HCT116 (cell line): ENCODE results near the gene ARHGAP45. TPM values are rescaled to one million over a fixed set of nuclear protein-coding genes. Genes with fewer than 3 reads are reported as not detected.

Experiments
- ATAC-seq: fragments of 200-7000 bp; cut with Tn5 transposase; 2 replicates; pipeline ENCODE4 v1.9.1; 2020; ENCODE audit warnings: mild to moderate bottlenecking, moderate library complexity
- BruUV-seq: library from RNA; stranded (reverse); fragments of 400-500 nt; replicated peaks from 2 replicates; lab custom pipeline; 2021; lab: Mats Ljungman, UMichigan
- CTCF ChIA-PET: fragments of 300-600 bp; sonication (Branson Sonifier 250); formaldehyde crosslinking; loops from one replicate; lab custom pipeline; 2021; ENCODE audit warnings: antibody characterized with exemption; lab: Charles Lee
- POLR2A ChIA-PET: fragments of 300-600, 350-600 bp; sonication (Branson Sonifier 250); formaldehyde crosslinking; loops from one replicate; lab custom pipeline; 2021; ENCODE audit warnings: antibody characterized with exemption; lab: Charles Lee
- RAD21 ChIA-PET, 2 experiments: fragments of 300-600 bp; sonication (Branson Sonifier 250); formaldehyde crosslinking; loops; one replicate each; lab custom pipeline; 2023; ENCODE audit warnings: low total read pairs in 2 of 2; ENCODE audit not compliant: uncharacterized antibody in 2 of 2, unreplicated experiment in 2 of 2, low non-redundant PET in 1 of 2; lab: Charles Lee
- DNase-seq: peaks from one replicate; pipeline ENCODE4 v3.0.0-alpha.2; 2010; ENCODE audit warnings: low read depth, low spot score
- H2AFZ ChIP-seq: fragments of 200-600 bp; shearing (Covaris generic), sonication (generic); 2 replicates; pipeline ENCODE4 v1.6.1; 2017; ENCODE audit warnings: low read depth, mixed run types, mixed read lengths, antibody characterized with exemption, low read length; ENCODE audit not compliant: poor library complexity, severe bottlenecking
- H3K27ac ChIP-seq: 2 replicates; pipeline ENCODE4 v1.5.1; 2012; ENCODE audit warnings: low read depth, low read length
- H3K27me3 ChIP-seq: fragments of 200-600 bp; sonication (generic); 2 replicates; pipeline ENCODE4 v1.6.1; 2016; ENCODE audit warnings: mixed run types, low read length, mixed read lengths; ENCODE audit not compliant: insufficient read depth
- H3K36me3 ChIP-seq, 2 experiments: fragments of 200-500 bp in 1 of 2; fragments of 200-600 bp in 1 of 2; sonication (Bioruptor generic) in 1 of 2; sonication (generic) in 1 of 2; 2 replicates each; pipeline versions ENCODE4 v1.5.1 to v1.6.1; 2014 to 2016; ENCODE audit warnings: low read length in 2 of 2, inconsistent platforms in 1 of 2, mixed read lengths in 1 of 2, mixed run types in 1 of 2; ENCODE audit not compliant: insufficient read depth in 2 of 2, control insufficient read depth in 1 of 2
- H3K4me1 ChIP-seq, 2 experiments: fragments of 200-600 bp in 1 of 2; sonication (generic) in 1 of 2; 2 replicates each; pipeline versions ENCODE4 v1.5.1 to v1.6.1; 2012 to 2017; ENCODE audit warnings: low read length in 2 of 2, inconsistent platforms in 1 of 2, mild to moderate bottlenecking in 1 of 2, mixed read lengths in 1 of 2, mixed run types in 1 of 2, moderate library complexity in 1 of 2; ENCODE audit not compliant: insufficient read depth in 2 of 2, control insufficient read depth in 1 of 2
- H3K4me2 ChIP-seq: fragments of 200-600 bp; sonication (generic); 2 replicates; pipeline ENCODE4 v1.6.1; 2017; ENCODE audit warnings: mixed run types, low read length, mixed read lengths
- H3K4me3 ChIP-seq, 2 experiments: fragments of 200-600 bp in 1 of 2; sonication (generic) in 1 of 2; replicated peaks in 1 of 2; 2 replicates each; pipeline ENCODE4 v1.5.1; 2011 to 2016; ENCODE audit warnings: low read length in 2 of 2, control low read depth in 1 of 2, low read depth in 1 of 2, mild to moderate bottlenecking in 1 of 2, mixed read lengths in 1 of 2, mixed run types in 1 of 2
- H3K79me2 ChIP-seq: fragments of 200-600 bp; sonication (generic); 2 replicates; pipeline ENCODE4 v1.6.1; 2017; ENCODE audit warnings: mild to moderate bottlenecking, mixed run types, low read length, moderate library complexity, mixed read lengths; ENCODE audit not compliant: insufficient read depth
- H3K9ac ChIP-seq: fragments of 200-600 bp; sonication (generic); 2 replicates; pipeline ENCODE4 v1.6.1; 2016; ENCODE audit warnings: low read length, mixed read lengths
- H3K9me2 ChIP-seq: fragments of 200-600 bp; sonication (generic), shearing (Covaris generic); 2 replicates; pipeline ENCODE4 v1.6.1; 2017; ENCODE audit warnings: mixed run types, mild to moderate bottlenecking, moderate library complexity; ENCODE audit not compliant: insufficient read depth
- H3K9me3 ChIP-seq, 2 experiments: fragments of 200-500 bp in 1 of 2; fragments of 200-600 bp in 1 of 2; sonication (Bioruptor generic) in 1 of 2; sonication (generic) in 1 of 2; 2 replicates each; pipeline ENCODE4 v1.6.1; 2014 to 2017; ENCODE audit warnings: low read length in 2 of 2, mixed read lengths in 2 of 2, inconsistent platforms in 1 of 2, low read depth in 1 of 2, mild to moderate bottlenecking in 1 of 2, mixed run types in 1 of 2, moderate library complexity in 1 of 2; ENCODE audit not compliant: control insufficient read depth in 1 of 2, insufficient read depth in 1 of 2
- H4K20me1 ChIP-seq: fragments of 200-600 bp; sonication (generic), shearing (Covaris generic); 2 replicates; pipeline ENCODE4 v1.6.1; 2017; ENCODE audit warnings: mixed run types, mild to moderate bottlenecking, moderate library complexity; ENCODE audit not compliant: insufficient read depth
- CBX3 ChIP-seq: IDR thresholded peaks from 2 replicates; pipeline ENCODE4 v1.6.1; 2012; ENCODE audit warnings: low read depth
- EGR1 ChIP-seq: IDR thresholded peaks from 2 replicates; pipeline ENCODE4 v1.6.1; 2012; ENCODE audit warnings: low read depth
- ELF1 ChIP-seq: IDR thresholded peaks from 2 replicates; pipeline ENCODE4 v1.6.1; 2012; ENCODE audit warnings: low read depth, borderline replicate concordance
- JUND ChIP-seq: IDR thresholded peaks from 2 replicates; pipeline ENCODE4 v1.6.1; 2012
- intact Hi-C: fragments of 100-400 bp; cut with micrococcal nuclease; formaldehyde crosslinking; loops from 2 replicates; pipeline ENCODE4 v1.10.0; 2022
- total RNA-seq: library from RNA; stranded (reverse); gene quantifications from one replicate; pipeline ENCODE4 v1.2.1, GENCODE V29; 2021; ENCODE audit not compliant: unreplicated experiment
- TF ChIP-seq, protein P1 (sequence below): IDR thresholded peaks from 2 replicates; pipeline ENCODE4 v1.6.1; 2012
- TF ChIP-seq, protein P2 (sequence below): IDR thresholded peaks from 2 replicates; pipeline ENCODE4 v1.6.1; 2012

Gene ARHGAP45
- total RNA-seq, 1 experiment from 2014 or later: 30.4 TPM

DNA sequence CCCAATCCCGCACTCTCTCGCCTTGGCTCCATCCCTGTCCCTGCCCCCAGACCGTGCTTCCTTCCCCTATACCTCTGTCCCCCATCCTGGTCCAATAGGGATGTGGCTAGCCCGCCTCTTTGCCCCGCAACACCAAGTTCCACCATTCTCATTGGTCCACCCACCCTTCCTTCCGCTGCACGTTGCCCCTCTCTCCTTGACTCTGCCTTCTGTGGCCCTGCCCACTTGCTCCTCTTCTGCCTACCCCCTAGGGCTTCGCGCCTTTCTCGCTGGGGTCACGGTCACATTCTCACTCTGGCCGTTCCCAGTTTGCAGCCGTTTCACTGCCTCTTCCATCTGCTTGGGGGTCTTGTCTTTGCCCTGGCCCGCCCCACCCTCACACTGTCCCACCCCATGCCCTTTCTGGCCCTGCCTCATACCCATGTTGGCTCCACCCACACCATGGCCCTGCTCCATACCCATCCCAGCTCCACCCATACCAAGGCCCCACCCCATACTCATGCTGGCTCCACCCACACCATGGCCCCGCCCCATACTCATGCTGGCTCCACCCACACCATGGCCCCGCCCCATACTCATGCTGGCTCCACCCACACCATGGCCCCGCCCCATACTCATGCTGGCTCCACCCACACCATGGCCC lies 4.5 kb upstream of the ARHGAP45 start:
- H3K79me2 ChIP-seq: peaks cover 12% of the 10 kb centered on the region; the same call in 1 of the 2 replicates
- H3K27me3 ChIP-seq: no peaks in the 10 kb centered on the region
- RAD21 ChIA-PET: interaction anchor here in 1 of 2 experiments (0.6 kb wide), 1 partner anchor 43 kb away, joined by 4 read pairs; no protein-coding TSS in a partner anchor
- peaks cover 30 to 50% of the 10 kb centered on the region in 2 experiments for H3K4me1 ChIP-seq
- POLR2A ChIA-PET: interaction anchor here (0.6 to 1.1 kb wide), 2 partner anchors 42 to 43 kb away, joined by 3 read pairs; partner anchors contain the start of gene GPX4
- CTCF ChIA-PET: interaction anchor here (0.6 to 0.7 kb wide), 2 partner anchors 105 to 130 kb away, joined by 3 to 6 read pairs; no protein-coding TSS in a partner anchor
- intact Hi-C loops: loop anchor here (5.0 kb wide), 1 partner anchor 40 kb away; the partner anchor contains the start of gene GPX4
- H3K27ac ChIP-seq: peak overlapping the region; percentile 100; the same call in 1 of the 2 replicates
- TF ChIP-seq, protein P1, sequence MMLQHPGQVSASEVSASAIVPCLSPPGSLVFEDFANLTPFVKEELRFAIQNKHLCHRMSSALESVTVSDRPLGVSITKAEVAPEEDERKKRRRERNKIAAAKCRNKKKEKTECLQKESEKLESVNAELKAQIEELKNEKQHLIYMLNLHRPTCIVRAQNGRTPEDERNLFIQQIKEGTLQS: no peak
- TF ChIP-seq, protein P2, sequence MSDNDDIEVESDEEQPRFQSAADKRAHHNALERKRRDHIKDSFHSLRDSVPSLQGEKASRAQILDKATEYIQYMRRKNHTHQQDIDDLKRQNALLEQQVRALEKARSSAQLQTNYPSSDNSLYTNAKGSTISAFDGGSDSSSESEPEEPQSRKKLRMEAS: no peak
- TF ChIP-seq JUND: no peak
- TF ChIP-seq EGR1: no peak
- TF ChIP-seq ELF1: no peak
- no peak for TF ChIP-seq CBX3
- no peak overlapping the region for H3K4me3 ChIP-seq
- no peaks in the 10 kb centered on the region for H3K9me3 ChIP-seq
- H3K9ac ChIP-seq: peak overlapping the region; percentile 3; the same call in 1 of the 2 replicates
- H2AFZ ChIP-seq: no peak overlapping the region
- no peaks in the 10 kb centered on the region for H3K36me3 ChIP-seq
- no peak overlapping the region for H3K4me2 ChIP-seq
- DNase-seq (no peak), ATAC-seq (0 out of 2 replicates have a peak, but pooled peaks have one; percentile 16)
- BruUV-seq: no TSS peak
- H4K20me1 ChIP-seq: no peaks in the 10 kb centered on the region
- H3K9me2 ChIP-seq: no peaks in the 10 kb centered on the region
